NCI-H1048 (cell line): ENCODE data around the gene DTHD1.

Source experiments
- DNase-seq: peaks from one replicate; lab custom pipeline; 2025; lab: John Stamatoyannopoulos, UW

The DTHD1 gene

DNA sequence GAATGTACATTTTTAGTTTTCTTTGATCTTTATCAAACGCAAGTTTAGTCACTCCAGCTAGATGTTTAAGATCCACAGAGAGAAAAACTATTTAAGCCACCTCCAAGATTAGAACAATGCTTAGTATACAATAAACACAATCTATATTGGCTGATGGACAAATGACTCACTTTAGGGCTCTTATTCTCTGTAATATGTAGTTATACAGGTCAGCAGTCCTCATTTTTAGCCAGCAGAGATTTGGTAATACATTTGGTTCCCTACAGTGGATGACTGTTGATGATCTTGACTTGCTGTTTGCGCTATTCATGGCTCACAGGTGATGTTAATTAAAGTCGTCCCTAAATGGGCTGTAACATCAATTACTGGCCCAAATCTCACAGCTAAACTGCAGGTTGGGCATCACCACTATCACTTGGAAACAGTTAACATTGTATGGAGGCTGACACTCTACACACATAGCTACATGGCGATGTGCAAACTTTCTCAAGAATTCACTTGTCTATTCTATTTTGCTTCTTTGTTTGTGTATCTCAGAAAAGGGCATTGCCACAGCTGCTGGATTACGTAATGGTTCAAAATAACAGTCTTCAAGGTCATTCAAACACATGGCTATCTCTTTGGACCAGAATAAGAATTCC, 11.8 kb upstream of the DTHD1 start:
- DNase-seq = no peak

DNA sequence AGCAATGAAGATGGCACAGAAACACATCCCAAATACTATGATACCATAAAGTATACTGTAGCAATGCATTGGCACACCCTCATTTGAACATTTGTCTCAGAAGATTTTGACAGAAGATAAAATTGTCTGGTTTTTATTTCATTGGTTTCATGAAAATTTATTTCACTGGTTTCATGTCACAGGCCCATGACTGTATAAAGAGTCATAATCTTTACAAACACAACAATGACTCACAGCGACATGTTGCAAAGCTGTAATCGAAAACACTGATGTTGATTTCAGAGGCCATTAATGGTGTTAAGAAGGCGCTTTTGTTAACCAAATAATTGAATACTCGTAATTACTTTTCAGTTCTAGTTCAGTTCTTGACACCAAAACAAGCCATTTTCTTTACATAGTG, 8.1 kb upstream of the DTHD1 start:
- DNase-seq = no peak

DNA sequence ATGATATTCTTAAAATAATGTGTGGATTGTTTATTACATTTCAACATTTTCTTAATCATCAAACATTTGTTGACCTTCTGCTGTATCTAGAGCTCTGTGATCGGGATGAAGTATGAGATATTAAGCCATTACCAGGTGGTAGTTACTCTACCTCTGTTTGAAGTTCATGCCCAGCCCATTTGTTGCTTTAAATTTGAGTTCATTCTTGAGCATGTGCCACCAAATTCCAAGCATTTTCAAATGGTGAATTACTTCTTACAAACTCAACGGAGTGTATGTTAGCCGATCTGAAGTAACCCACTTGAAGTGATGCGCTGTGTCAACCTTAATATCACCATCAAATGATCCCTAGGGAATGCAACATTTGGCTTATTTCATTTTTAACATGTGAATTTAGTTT, 7.3 kb upstream of the DTHD1 start:
- DNase-seq = no peak

DNA sequence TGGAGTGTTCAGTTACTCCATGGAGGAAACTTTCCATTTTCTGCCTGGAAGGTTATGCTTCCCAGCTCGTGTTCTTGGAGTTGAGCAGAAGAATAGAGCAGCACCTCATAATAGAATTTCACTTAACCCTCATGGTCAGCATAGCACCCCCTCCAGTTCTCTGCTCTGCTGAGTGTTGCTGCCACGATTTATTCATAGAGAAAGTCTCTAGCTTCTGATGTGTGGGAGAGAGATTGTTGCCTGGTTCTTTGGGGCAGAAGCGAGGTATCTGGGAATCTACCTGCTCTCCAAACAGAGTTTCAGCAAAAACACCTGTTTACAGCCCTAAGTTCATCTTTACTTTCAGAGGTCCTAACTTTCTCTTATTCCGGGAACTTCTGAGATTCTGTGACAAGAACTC, 3.9 kb upstream of the DTHD1 start:
- DNase-seq = no peak

DNA sequence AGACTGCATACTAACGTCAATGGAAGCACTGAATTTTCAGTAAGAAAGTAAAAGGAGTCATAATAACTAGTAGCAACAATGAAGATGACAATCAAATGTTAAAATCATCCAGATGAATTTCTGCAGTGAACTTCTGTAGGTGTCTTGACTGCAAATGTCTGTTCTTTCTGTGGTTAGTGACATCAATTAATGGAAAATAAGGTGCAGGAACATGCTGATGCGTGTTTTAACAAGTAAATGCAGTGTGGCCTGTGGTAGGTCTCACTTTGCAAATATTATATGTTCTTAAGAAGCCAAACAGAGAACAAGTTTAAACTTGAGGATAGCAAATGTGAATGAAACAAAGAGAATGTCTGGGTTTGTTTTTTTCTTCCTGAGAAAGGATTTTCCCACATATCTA, 2.6 kb upstream of the DTHD1 start:
- DNase-seq = no peak

DNA sequence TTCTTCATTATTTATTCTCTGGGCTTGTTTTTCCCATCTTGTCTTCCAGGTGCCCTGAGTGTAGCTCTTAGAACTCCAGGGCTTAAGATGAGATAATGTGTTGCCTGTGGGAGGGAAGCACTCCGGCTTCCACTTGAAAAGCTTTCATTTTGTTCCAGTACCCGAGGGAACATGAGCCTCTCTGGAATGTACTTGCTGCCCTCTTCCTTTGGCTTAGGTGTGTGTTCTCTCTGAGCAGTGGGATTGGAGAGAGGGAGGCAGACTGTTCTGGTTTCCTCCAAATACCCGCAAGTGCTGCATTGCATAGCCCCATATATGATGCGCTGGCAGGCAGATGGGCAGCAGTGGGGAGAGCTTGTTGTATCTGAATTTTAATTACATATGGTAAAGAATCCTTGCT, 861 bp upstream of the DTHD1 start:
- no peak for DNase-seq

DNA sequence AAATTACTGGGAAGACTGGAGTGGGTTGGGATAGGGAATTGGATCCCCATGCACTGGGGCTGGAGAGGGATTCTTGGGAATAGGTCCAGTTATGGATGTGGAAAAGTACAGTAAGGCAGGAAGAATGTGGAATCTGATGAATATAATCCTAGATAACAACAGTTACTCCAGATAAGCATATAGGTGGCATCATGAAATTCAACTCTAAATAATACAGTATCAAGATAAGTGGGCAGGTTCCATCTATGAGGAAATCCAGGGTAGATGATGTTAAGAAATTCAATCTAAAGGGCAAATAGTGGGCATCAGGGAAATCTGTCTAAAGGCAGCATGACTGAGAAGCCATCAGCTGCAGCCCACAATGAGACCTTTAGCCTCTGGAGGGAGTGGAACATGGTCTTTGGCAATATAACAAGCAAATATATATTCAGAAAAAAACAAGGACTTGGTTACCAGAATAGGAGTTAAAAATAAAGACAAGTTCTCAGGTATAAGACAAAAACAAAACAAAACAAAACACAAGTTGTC, 1.2 kb downstream of the DTHD1 start:
- DNase-seq = no peak

DNA sequence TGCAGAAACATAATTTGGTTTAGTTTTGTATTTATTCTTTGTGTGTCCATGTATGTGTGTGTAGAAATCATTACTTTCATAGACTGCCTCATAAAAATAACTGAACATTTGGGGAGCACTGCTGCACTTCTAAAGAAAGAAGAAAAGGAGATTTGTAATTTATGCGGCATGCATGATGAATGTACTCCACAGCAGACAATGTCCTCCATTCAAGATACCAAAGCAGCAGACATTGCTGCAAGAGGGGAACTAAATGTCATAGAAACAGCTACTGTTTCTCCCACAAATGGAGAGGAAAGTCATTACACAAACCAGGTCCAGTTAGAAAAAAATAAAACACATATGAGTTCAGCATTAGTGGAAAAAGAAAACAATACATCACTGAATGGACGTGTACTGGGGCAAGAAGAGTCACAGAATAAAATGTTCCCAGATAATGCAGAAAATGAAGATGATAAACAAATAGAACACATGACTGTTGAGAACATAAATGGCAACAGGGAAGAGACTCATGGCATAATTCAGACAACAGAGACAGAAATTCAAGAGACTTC, 2.6 kb downstream of the DTHD1 start:
- DNase-seq = no peak

DNA sequence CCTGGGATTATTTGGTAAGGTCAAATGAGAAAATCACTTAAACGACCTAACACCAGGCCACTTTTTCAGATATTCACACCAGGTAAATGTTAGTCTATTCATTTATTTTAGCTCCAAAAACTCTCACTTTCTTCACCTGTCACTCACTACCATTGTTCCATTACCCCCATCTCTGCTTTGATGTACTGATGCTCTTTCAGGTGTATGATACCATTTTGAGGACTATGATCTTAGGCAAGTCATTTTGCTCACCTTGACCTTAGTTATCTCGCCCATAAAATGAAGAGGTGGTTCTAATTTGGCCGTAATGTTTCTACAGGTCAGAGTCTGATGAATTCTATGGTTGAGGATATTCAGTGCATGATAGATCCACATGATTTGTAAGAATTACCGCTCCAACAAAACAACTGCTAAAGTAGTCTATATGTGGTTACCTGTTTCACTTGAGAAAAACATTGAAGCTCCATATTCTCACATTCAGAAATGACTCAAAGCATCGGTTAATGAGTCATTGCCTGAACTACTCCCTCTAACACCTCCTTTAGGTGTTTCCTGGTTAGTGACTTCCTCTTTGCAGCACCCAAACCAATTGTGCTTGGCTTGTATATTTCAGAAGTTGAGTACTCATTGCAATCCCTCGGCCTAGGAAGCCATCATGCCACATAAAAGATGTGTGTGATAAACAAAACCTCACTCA, 4.5 kb downstream of the DTHD1 start:
- DNase-seq = no peak

DNA sequence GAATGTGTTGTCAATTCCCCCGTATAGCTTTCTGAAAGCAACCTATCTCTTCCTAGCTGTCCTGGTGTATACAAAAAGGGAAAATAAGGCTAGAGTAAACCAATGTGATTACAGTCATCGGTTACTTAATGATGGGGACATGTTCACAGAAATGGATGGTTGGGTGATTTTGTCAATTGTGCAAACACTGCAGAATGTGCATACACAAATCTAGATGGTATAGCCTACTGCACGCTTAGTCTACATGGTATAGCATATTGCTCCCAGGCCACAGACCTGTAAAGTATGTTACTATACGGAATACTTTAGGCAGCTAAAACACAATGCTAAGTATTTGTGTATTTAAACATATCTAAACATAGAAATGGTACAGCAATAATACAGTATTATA, 5.1 kb downstream of the DTHD1 start:
- DNase-seq = no peak

DNA sequence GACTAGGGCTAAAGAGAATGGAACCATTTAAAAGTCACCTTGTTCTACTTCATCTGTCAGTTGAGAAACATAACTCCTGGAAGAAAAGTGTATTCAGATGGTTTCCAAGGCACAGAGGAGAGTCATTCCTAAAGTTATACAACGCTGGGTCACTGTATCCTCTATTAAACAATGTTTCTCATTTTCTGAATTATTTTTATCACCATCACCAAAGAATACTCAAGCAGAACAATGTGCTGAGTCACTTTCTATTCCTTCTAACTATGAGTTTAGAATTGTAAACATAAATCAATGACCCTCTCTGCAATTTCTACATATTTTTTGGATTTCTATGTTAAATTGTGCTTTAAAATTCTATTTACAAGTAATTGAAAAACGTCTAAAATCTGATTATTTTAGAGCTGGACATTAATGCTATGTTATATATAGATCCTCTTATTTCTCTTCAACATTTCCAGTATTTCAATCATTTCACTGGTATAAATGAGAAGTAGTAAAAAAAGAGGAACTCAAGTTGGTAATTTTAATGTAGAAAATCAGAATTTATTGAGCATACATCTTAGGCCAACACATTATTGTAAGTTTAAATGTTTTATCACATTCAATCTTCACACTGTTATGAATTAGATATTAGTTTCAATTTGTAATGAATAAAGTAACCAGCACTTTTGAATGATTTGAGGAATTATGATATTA, 7.5 kb downstream of the DTHD1 start:
- no peak for DNase-seq

DNA sequence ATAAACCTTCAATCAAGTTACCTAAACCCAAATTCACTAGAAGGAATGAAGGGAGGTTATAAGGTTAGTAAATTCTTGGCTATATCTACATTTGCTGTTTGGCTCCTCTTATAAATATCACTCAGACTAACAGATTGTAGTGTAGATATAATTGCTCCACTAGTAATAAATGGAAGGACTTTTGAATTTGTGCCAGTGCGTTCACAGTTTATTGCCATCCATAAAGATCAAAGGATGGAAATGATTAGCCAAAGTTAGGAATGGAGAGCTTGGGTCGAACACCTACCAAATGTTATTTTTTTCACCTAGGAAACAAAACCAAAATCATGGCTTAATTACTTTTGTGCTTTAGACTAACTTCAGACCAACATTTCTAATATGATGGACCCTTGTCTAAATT, 9.2 kb downstream of the DTHD1 start:
- DNase-seq = no peak

DNA sequence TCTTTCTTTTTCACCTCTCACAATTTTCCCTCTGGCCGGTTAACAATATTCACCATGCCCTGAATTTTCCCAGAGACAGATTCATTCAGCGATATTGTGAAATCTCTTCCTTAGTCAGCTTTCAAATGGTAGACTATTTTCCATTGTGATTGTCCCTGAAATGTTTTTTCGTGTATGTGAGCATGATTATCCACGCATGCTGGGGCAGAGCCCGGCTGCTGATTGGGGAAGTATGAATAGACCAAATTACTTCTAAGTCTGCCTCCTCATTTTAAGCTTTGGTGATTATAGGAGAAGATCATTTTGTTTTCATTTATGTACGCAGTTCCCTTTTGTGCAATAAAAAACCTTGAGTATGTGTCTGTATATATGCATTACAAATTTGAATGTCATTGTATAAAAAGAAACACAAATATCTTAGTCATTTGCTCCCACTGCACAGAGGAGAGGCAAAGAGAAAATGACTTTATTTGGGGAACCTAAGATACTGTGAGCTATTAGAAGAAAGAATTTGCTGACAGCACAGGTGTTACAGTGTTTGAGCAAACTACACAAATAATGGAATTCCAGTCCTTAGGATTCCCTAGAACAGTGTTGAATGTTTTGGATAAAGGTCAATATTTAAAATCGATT, 11.3 kb downstream of the DTHD1 start:
- no peak for DNase-seq

DNA sequence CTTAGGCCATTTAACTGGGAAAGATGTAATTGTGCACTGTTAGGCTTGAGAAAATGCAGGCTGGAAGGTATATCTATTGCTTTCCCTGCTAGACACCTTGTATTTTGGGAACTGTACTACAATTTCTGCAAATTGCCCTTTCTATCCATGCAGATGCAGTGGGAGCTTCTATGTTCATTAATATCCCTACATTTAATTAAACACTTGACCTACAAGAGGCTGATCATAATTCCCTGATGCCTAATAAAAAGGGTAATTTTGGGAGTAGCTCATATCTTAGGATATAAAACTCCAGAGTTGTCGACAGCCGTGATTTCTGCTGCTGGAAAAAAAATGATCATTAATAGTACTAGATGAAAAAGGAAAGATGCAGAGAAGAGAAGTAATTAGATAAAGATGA, 19.7 kb downstream of the DTHD1 start:
- no peak for DNase-seq

DNA sequence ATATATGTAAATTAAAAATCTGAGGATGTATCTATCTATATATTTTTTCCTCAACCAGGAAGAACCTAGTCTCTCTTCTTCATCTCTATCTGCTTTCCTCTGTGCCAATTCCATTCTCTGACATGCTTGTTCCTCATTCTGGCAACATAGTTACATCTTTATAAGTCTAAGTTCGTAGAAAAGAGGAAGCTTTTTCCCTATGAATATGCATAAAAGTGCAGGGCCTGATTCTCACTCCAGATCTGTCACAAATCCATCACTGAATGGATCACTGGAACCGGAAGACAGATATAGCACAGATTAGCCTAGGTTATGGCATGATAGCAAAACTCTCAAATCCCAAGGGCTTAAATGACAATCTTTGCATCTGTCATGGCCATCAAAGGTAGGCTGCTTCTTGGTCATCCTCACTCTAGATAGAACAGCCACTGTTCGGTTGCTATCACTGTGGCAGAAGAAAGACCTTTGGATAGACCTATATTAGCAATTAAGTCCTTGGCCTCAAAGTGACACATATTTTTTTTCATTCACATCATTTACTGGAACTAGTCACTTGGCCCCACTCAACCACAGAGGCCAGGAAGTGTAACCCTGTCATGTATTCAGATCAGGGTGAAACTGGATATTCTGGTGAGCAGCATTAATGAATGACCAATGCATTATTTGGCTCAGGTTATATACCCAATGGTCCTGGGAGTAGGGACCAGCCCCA, 22.2 kb downstream of the DTHD1 start:
- no peak for DNase-seq

DNA sequence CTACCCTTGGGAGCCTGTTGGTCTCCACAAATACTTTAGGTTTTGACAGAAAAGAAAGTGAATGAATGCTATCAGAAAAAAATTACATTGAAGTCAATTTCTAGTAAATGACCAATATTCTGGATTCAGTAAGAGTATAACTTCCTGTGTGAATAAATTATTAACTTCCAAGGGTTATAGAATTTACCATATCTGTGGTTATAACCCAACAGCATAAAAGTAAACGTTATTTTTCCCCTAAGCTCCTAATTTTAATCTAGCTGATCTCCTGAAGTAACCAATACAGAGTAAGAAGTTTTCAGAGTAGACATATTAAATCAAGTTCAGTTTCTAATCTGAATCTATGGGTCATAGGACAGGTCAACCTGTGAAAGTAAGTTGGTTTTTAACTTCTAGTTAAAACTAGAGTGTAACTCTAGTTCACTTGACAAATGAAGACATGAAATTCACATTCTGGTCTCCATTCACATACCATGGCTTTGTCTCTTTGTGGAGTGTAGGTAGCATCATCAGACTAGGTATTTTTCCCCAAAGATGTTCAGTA, 22.8 kb downstream of the DTHD1 start:
- DNase-seq = no peak

DNA sequence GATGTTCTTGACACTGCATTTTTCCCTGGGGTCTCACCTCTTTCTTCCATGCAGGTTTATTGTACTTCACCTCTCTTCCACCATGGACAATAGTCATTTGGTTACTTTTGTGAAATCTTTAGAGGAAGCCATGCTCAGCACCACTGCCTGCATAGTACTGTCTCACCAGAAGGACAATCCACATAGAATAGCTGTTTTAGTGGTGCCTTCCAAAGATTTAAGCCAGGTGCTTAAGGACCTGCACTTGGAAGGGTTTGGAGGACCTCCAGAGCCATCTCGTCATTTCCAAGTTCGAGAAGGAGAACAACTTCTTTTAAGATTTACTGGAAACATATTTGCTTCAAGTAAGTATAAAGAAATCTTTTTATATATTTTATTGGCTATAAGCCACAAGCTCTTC, 26.7 kb downstream of the DTHD1 start:
- no peak for DNase-seq

DNA sequence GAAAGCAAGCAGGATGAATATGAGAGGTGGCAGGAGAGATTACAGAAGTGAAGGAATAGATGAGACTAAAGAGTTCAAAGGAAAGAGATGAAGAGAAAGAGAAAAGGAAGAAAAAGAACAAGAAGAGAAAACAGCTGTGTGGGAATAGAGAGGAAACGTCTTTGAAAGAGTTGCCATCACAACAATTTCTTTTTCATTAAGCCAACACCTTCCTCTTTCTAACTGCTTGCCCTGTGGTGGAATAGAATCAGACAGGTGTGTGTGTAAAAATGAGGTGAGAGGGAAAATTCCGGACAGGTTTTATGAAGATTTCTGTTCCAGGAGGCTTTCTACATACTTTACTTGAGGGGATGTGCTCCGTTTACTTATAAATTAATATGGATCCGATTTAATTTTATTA, 28.8 kb downstream of the DTHD1 start:
- no peak for DNase-seq

DNA sequence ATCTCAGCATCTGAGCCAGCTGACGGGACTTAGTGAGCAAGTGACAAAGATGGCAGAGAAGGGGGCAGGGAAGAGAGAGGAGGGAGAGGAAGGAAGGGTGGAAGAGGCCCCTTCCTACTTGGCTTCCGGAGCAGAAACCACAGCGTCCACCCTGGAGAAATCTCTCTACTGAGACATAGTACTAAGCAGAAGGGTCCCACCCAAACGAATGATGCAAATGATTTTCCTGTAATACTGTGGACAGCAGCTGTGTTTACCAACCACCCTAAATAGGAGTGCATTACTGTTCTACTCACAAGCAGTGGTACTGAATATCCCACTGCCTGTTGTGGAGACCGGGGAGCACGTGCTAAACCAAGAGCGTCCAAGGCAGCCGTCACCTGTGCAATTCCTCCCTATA, 29.4 kb downstream of the DTHD1 start:
- no peak for DNase-seq

DNA sequence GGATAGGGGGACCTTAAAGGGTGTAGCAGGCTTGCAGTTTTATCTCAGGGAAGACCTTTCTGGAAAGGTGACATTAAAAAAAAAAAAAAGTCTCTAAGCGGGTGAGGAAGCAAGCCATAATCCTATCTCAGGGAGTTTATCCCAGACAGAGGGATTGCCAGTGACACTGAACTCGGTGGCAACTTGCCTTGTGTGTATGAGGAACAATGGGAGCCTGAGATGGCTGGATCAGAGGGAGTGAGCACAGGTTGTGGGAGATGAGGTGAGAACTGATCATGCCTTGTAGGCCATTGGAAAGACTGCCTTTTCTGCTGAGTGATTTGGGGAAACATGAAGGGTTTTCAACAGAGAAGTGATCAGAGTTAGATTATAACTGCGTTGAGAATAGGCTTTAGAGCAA, 31.1 kb downstream of the DTHD1 start:
- DNase-seq = no peak

DNA sequence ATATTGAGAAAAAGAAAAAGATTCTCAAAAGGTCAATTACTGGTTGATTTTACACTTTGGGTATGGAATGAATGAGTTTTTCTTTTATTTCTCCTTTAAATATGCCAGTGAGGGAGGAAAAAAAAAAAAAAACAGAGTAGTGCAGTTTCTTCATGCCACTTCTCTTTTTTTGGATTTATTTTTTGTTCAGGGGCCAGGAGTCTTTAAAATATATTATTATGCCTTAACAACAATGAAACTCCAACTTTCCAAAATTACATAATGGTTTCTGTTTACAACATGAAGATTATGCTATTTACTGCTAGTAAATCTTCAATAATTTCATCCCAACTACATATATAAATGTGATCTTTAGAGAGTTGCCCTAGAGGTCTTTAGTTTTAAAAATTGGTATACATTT, 31.9 kb downstream of the DTHD1 start:
- DNase-seq = no peak

DNA sequence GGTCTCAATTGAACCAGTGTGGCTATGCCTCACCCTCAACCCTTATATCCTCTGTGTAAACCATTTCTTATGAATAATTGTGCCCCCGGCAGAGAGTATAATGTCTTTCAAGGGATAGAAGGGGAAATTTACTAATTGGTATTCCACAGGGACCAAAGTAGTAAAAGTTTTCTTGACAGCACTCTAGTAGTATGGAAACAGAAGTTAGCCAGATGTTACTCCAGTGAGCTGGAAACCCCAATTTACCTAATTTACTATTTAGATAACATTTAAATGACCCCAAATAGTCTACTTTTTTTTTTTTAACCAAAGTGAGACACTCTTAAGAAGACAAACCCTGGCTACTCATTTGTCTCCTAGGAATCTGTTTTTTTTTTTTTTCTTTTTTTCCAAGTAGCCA, 32.3 kb downstream of the DTHD1 start:
- DNase-seq = no peak
